Right forelimb (tissue), 1 donor: ENCODE measurements around the gene CCZ1B.
"Not testable (repeated sequence)": the region's sequence is repeated elsewhere in the genome, so short reads cannot be mapped to it uniquely, and the experiment has no call there.

ENCODE experiments used
- DNase-seq: peaks from one replicate; pipeline ENCODE4 v3.0.0-alpha.2; 2018

Gene CCZ1B

GRCh38 chr7:6830026-6830425 lies 4.0 kb upstream of the CCZ1B start:
- DNase-seq, result not testable (repeated sequence)

DNA sequence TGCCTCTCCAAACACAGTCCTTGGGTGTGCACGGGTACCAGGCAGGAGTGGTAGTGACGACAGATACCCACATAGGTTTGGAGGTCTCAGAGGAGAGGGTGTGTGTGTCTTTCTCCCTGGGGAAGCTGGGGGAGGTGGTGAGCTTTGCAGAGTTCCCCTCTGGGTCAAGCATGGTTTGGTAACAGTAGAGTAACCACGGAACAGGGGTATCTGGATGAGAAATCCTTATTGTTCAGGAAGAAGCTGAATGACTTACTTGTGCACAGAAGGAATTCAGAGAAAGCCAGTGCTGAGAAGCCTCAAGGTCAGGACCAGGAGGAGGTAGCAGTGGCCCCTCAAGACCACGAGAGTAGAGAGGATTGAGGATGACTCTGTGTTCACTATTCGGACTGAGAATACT lies 3.5 kb upstream of the CCZ1B start:
- not testable (repeated sequence) for DNase-seq

GRCh38 chr7:6827180-6827579 lies 1.1 kb upstream of the CCZ1B start:
- not testable (repeated sequence) for DNase-seq

DNA sequence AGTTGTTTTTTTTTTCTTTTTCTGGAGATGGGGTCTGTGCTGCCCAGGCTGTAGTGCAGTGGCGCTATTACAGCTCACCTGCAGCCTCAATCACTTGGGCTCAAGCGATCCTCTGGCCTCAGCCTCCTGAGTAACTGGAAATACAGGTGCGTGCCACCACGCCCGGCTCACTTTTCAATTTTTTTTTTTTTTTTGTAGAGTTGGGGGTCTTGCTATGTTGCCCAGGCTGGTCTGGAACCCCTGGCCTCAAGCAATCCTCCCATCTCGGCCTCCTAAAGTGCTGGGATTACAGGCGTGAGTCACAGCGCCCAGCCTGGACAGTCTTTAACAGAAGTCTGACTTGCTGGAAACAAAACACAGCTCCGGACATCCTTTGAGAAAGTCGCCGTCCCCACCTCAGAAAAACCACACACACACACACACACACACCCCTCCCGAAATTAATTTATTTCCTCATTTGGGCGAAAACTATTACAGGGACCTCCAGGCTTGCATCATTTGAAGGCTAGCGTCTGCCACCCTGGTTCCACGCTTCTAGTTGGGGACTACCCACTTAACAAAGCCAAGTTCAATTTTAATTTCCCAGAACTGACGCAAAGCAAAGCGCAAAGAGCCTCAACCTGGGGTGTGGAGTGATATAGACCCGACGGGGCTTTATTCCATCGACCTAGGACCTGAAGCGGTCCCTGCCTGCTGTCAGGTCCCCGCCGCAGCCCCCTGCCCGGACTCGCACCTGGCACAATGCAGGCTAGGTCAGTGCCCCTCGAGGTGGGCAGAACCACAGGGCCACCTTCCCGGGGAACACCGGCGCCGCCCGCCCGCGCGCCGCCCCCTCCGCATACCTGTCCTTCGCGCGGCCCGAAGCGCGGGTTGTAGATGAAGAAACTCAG lies 594 bp downstream of the CCZ1B start:
- not testable (repeated sequence) for DNase-seq

- DNase-seq, result not testable (repeated sequence)
These were observed 4.5 kb downstream of the CCZ1B start for GRCh38 chr7:6821622-6822021.

- not testable (repeated sequence) for DNase-seq
These were observed 10.6 kb downstream of the CCZ1B start for GRCh38 chr7:6815470-6815869.

GRCh38 chr7:6813011-6813410 lies 13.1 kb downstream of the CCZ1B start:
- DNase-seq, result not testable (repeated sequence)

DNA sequence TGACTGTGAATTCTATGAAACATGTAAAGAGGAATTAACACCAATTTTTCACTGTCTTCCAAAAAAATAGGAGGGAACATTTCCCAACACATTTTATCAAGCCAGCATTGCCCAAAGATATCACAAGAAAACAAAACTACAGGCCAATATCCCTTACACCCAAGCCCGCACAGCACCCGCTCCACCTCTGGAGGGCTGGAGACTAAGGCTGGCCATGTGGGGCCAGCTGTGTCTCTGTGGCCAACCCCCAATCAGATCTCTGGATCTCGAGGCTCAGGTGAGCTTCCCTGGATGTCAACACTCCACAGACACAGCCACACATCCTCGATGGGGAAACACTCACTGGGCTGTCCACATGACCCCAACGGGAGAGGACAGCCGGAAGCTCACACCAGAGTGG lies 18.1 kb downstream of the CCZ1B start:
- DNase-seq, result not testable (repeated sequence)

DNA sequence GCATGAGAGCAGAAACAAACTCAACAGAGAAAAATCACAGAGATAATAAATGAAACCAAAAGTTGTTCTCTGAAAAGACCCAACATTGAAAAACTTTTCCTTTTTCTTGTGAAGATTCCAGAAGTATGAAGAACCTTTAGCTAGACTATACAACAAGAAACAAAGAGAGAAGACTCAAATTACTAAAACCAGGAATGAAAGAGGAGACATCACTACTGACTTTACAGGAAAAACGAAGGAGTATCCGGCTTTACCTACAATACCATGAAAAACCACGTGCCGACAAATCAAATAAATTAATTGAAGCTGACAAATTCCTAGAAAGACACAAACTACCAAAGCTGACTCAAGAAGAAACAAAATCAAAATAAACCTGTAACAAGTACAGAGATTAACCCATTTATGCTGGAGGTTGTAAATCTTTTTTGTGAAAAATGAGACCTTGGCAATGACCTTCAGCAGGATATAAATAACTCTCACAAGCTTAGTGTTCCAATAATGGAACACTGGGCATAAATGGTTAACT lies 18.6 kb downstream of the CCZ1B start:
- not testable (repeated sequence) for DNase-seq

DNA sequence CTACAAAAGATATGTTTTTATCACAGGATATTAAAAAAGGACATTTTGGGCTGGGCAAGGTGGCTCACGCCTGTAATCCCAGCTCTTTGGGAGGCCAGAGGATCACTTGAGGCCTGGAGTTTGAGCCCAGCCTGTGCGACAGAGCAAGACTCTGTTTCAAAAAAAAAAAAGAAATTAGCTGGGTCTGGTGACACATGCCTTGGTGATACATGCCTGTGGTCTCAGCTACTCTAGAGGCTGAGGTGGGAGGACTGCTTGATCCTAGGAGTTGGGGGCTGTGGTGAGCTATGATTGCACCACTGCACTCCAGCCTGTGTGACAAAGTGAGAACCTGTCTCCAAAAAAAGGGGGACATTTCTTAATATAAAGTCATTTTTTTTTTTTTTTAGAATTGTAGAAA lies 25.7 kb downstream of the CCZ1B start:
- DNase-seq, result not testable (repeated sequence)

- not testable (repeated sequence) for DNase-seq
These were observed 26.2 kb downstream of the CCZ1B start for GRCh38 chr7:6799887-6800286.

DNA sequence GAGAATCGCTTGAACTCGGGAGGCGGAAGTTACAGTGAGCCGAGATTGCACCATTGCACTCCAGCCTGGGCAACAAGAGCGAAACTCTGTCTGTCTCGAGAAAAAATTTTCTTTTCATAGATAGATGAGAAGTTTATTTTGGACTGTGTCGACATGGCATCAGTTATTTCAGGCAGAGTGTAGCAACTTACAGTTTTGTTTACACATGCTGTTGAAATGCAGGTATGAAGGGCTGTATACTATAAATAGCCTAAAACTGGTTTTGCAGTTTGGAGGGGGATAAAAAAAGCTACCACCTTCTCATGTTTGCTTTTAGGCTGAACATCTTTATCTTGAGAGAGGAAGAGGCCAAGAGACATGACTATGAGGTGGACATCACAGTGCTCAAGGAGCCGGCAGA lies 28.0 kb downstream of the CCZ1B start:
- DNase-seq, result not testable (repeated sequence)

DNA sequence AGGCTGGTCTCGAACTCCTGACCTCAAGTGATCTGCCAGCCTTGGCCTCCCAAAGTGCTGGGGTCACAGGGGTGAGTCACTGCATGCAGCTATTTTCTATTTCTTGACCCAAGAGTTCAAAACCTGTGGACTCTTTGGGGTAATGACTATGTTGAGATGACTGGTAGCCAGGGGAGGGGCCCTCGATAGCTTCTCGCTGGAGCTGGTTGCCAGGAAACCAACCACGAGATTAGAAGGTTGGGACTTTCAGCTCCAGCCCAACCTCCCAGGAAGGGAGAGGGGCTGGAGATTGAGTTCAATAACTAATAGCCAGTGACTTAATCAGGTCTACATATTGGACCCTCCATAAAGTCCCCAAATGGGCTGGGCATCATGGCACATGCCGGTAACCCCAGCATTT lies 28.9 kb downstream of the CCZ1B start:
- DNase-seq, result not testable (repeated sequence)

- not testable (repeated sequence) for DNase-seq
These were observed 31.8 kb downstream of the CCZ1B start for GRCh38 chr7:6794276-6794675.

GRCh38 chr7:6792113-6792872 lies 33.8 kb downstream of the CCZ1B start:
- not testable (repeated sequence) for DNase-seq

DNA sequence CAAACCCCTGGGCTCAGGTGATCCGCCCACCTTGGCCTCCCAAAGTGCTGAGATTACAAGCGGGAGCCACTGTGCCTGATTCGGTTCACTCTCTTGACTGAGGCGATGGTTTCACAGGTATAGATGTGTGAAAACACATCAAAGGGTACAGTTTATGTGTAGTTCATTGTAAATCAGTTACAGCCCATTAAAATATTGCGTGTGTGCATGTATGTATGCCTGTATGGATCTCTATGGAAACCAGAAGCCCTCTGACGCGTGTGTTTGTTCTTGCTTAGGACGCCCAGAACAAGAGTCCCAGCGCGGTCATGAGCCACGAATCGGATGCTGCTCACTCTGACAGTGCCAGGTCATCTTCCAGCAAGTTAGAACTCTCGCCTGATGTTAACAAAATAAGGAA lies 36.7 kb downstream of the CCZ1B start:
- DNase-seq, result not testable (repeated sequence)

DNA sequence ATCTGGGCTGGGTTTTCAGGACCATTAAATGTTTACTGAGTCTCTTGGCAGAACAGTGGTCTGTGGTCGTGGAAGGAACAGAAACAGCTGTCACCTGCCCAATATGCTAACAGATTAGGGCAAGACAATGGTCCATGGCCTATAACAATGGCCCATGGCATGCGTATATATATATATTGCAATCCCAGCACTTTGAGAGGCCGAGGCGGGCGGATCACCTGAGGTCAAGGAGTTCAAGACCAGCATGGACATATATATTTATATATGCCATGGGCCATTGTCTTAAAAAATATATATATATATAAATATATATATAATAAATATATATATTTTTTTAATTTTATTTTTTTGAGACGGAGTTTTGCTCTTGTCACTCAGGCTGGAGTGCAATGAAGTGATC lies 44.5 kb downstream of the CCZ1B start:
- DNase-seq, result not testable (repeated sequence)

DNA sequence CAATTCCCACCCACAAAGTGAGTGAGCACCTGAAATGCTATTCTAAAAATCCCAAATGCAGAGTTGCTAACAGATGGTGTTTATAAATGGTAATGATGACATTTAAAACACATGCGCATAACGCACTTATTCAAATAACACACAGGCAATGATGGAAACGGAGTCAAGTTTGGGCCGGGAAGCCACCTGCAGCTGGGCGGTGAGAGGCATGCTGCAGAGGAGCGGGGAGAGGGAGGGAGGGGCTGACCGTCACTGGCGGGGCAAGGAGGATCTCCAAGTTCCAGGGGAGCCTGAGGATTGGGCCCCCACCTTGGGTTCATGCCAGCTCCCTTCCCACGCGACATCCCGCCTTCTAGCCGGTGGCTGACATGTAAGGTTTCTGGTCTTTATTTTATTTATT lies 64.9 kb downstream of the CCZ1B start:
- DNase-seq, result not testable (repeated sequence)

GRCh38 chr7:6753964-6754363 lies 72.1 kb downstream of the CCZ1B start, which contains the start of gene RSPH10B2:
Gene RSPH10B2, plus strand, starts transcription at chr7:6754103. Its CDS starts 3,575 bp downstream, at chr7:6757678.
- DNase-seq, result not testable (repeated sequence)

GRCh38 chr7:6750173-6750572 lies 75.9 kb downstream of the CCZ1B start:
- not testable (repeated sequence) for DNase-seq

GRCh38 chr7:6749335-6749734 lies 76.7 kb downstream of the CCZ1B start:
- not testable (repeated sequence) for DNase-seq
